GM21526 (cell line): ENCODE measurements around the gene SUGT1.
"Not testable (repeated sequence)": the region's sequence is repeated elsewhere in the genome, so short reads cannot be mapped to it uniquely, and the experiment has no call there.

Experiments used
- ATAC-seq: cut with Tn5 transposase; IDR thresholded peaks from one replicate; pipeline ENCODE4 v1.9.1; 2021; ENCODE audit warnings: moderate library complexity; ENCODE audit not compliant: unreplicated experiment, low FRiP score

SUGT1 gene

GRCh38 chr13:52652196-52652979 lies at the start of gene SUGT1:
SUGT1 (plus strand) TSS chr13:52652836; CDS start chr13:52652921, 85 bp downstream.
- ATAC-seq, result peak; percentile 93

- not testable (repeated sequence) for ATAC-seq
These were observed 49.3 kb upstream of the SUGT1 start for GRCh38 chr13:52603316-52603715.

- not testable (repeated sequence) for ATAC-seq
These were observed 46.5 kb upstream of the SUGT1 start for GRCh38 chr13:52606126-52606525.

- not testable (repeated sequence) for ATAC-seq
These were observed 45.8 kb upstream of the SUGT1 start for GRCh38 chr13:52606795-52607194.

GRCh38 chr13:52608184-52608583 lies 44.5 kb upstream of the SUGT1 start:
- not testable (repeated sequence) for ATAC-seq

- peak; percentile 66 for ATAC-seq
These were observed 43.5 kb upstream of the SUGT1 start for GRCh38 chr13:52609013-52609606.

- ATAC-seq, result not testable (repeated sequence)
These were observed 42.5 kb upstream of the SUGT1 start for GRCh38 chr13:52610158-52610557.

GRCh38 chr13:52615134-52615801 lies 37.4 kb upstream of the SUGT1 start:
- ATAC-seq, result no peak

GRCh38 chr13:52615812-52616211 lies 36.8 kb upstream of the SUGT1 start:
- no peak for ATAC-seq

GRCh38 chr13:52617070-52618060 lies 35.3 kb upstream of the SUGT1 start:
- ATAC-seq, result peak; percentile 92

- not testable (repeated sequence) for ATAC-seq
These were observed 21.4 kb upstream of the SUGT1 start for GRCh38 chr13:52631083-52631690.

GRCh38 chr13:52638666-52639328 lies 13.8 kb upstream of the SUGT1 start:
- no peak for ATAC-seq

- no peak for ATAC-seq
These were observed 10.5 kb upstream of the SUGT1 start, which contains the start of gene HNRNPA1L2 for GRCh38 chr13:52642131-52642530. HNRNPA1L2 (plus strand) TSS chr13:52642431; CDS start chr13:52642493, 62 bp downstream.

- ATAC-seq, result no peak
These were observed 8.5 kb upstream of the SUGT1 start for GRCh38 chr13:52644108-52644507.

GRCh38 chr13:52646967-52647366 lies 5.7 kb upstream of the SUGT1 start:
- ATAC-seq, result no peak

- ATAC-seq, result no peak
These were observed 1.9 kb upstream of the SUGT1 start for GRCh38 chr13:52650731-52651130.

GRCh38 chr13:52651897-52652195 lies 790 bp upstream of the SUGT1 start:
- peak; percentile 16 for ATAC-seq

GRCh38 chr13:52652980-52653303 lies 306 bp downstream of the SUGT1 start:
- peak; percentile 38 for ATAC-seq

- ATAC-seq, result no peak
These were observed 6.7 kb downstream of the SUGT1 start for GRCh38 chr13:52659340-52659739.

- ATAC-seq, result no peak
These were observed 11.6 kb downstream of the SUGT1 start for GRCh38 chr13:52664272-52664671.
